GM10248 (cell line): ENCODE results near the gene ERAP2.
A peak's percentile ranks its signal among the peaks of the same experiment; 100 is the strongest.

Source experiments
- CTCF ChIA-PET: fragments of 300-600 bp; sonication (Branson Sonifier 250); formaldehyde crosslinking; extraction: SDS; loops from one replicate; lab custom pipeline; 2021; ENCODE audit warnings: antibody characterized with exemption; lab: Yijun Ruan, JAX
- POLR2A ChIA-PET: fragments of 350-650 bp; sonication (Branson Sonifier 250); formaldehyde crosslinking; extraction: SDS; loops from one replicate; lab custom pipeline; 2020; ENCODE audit warnings: antibody characterized with exemption; lab: Yijun Ruan, JAX
- DNase-seq: peaks from one replicate; pipeline ENCODE4 v3.0.0; 2012; ENCODE audit errors: extremely low spot score
- CTCF ChIP-seq: IDR thresholded peaks from 2 replicates; pipeline ENCODE4 v1.5.1; 2012; ENCODE audit warnings: mild to moderate bottlenecking, low read depth; ENCODE audit errors: extremely low read depth, missing control alignments, control extremely low read depth

Gene ERAP2

GRCh38 chr5:96931605-96932004 lies 55.3 kb downstream of the ERAP2 start:
- POLR2A ChIA-PET, result interaction anchor here (0.8 kb wide), 1 partner anchor 14 kb away, joined by 3 read pairs; no protein-coding TSS in a partner anchor
- CTCF ChIA-PET, result interaction anchor here (0.9 to 2.9 kb wide), 7 partner anchors 26 to 211 kb away, joined by 3 to 11 read pairs (median 4); partner anchors contain the start of genes ERAP2 and LIX1

GRCh38 chr5:96932026-96932425 lies 55.7 kb downstream of the ERAP2 start:
- no peak for TF ChIP-seq CTCF
- ChIA-PET CTCF (interaction anchor here (0.7 to 2.9 kb wide), 8 partner anchors 8 to 210 kb away, joined by 3 to 11 read pairs (median 4); partner anchors contain the start of genes ERAP2 and LIX1), POLR2A (interaction anchor here (0.8 kb wide), 1 partner anchor 14 kb away, joined by 3 read pairs; no protein-coding TSS in a partner anchor)
- DNase-seq, result no peak

More at GRCh38 chr5:96931605-96932004, 55.3 kb downstream of the ERAP2 start:
- DNase-seq, result peak; percentile 18
- TF ChIP-seq CTCF, result no peak

GRCh38 chr5:96933764-96934707 lies 57.7 kb downstream of the ERAP2 start:
- TF ChIP-seq CTCF, result no peak
- CTCF ChIA-PET, result interaction anchor here (0.9 to 1.1 kb wide), 3 partner anchors 10 to 65 kb away, joined by 3 to 5 read pairs (median 3); no protein-coding TSS in a partner anchor
- POLR2A ChIA-PET, result no interaction called here
- DNase-seq, result no peak

DNA sequence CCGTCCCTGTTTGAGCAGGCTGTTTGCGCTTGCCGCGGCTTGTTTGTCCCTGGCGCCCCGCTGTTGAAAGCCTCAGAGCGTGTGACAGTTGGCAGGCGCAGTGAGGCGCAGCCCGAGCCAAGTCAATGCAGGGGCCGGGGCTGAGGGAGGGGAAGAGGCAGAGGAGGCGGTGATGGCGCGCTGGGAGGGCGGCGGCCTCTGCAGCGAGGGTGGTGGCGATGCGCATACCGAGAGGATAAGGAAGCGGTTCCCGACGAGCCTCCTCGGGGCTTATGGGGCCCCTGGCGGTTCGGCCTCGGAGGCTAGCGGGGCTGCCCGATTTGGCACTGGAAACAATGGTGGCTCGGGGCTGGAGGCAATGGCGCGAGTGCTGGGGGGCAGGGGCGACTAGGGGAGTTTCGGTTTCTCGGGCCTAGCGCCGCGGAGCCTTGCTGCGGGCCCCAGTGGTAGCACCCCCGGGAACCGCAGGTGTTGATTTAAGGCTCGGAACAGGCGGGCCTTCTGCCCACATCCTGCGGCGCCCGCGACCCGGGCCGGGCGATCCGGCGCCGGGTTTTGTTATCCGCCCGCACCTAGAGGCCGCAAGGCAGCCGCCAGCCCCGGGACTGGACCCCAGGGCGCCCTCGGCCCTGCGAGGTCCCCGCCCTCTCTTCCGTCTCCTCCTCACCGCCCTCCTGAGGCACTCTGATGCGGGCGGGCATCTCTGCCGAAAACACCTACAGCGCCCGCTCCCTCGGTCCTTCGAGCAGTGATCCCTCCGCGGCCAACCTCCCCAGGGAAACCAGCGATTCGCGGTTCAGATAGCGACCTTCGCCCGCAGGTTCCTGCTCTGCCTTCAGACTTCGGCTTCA lies 58.6 kb downstream of the ERAP2 start:
- TF ChIP-seq CTCF, result no peak
- peak; percentile 86 for DNase-seq
- CTCF ChIA-PET, result no interaction called here
- POLR2A ChIA-PET, result no interaction called here

DNA sequence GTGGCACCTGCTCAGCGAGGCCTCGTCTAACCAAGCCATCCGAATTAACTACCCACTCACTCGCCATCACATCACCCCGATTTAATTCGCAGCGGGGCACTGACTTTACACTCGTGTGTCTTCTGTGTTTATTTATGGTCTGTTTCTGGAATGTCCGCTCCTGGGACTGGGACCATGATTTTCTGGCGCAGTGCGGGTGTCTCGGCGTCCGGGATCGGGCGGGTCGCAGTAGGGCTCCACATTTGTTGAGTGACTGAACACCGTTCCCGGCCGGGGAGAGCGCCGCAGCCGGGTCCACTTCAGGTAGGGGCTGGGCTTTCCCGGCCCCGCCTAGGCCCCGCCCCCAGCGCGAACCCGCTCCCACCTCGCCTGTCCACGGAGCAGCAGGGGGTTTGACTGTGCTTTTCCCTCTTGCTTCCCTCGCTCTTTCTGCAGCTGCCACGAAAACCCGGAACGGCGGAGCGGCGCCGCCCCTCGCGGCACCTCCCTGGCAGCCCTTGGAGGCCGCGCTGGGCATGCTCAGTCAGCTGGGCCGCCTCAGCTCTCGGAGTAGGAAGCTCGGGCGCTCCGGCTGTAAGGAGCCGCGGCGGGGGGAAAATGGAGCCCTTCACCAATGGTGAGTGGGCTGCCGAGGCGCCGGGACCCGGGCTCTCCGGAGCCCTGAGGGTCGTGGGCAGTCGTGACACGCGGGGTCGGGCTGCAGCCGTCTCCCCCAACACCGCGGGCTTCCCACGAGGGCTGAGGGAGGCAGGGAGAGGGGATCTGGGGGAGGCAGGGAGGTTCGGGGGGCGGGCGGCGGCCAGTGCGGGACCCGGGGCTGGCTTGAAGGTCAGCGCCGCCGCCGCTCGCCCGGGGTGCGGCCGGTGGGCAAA lies 59.5 kb downstream of the ERAP2 start, which contains the start of gene LNPEP:
Gene LNPEP (plus strand): TSS at position 522 of the 872 bp plus-strand sequence. CDS start 76 bp downstream, at position 598.
- TF ChIP-seq CTCF, result no peak
- POLR2A ChIA-PET, result interaction anchor here (0.5 to 1.0 kb wide), 3 partner anchors 9 to 42 kb away, joined by 3 to 4 read pairs (median 3); no protein-coding TSS in a partner anchor
- DNase-seq, result peak; percentile 87
- CTCF ChIA-PET, result interaction anchor here (0.7 to 1.1 kb wide), 2 partner anchors 39 to 67 kb away, joined by 3 to 4 read pairs; no protein-coding TSS in a partner anchor
